SK-N-SH (cell line): Measurements from ENCODE around the gene BCAS3. TPM values are rescaled to one million over a fixed set of nuclear protein-coding genes. Genes with fewer than 3 reads are reported as not detected.
A peak's percentile ranks its signal among the peaks of the same experiment; 100 is the strongest.

Experiments
- CTCF ChIA-PET: fragments of 300-600, 350-600 bp; formaldehyde crosslinking; extraction: SDS; loops from one replicate; lab custom pipeline; 2021; lab: Yijun Ruan, JAX
- POLR2A ChIA-PET: fragments of 350-600 bp; sonication (Branson Sonifier 250); formaldehyde crosslinking; extraction: SDS; loops from one replicate; lab custom pipeline; 2020; ENCODE audit warnings: antibody characterized with exemption, inconsistent platforms; lab: Yijun Ruan, JAX
- DNase-seq: peaks from one replicate; pipeline ENCODE4 v3.0.0; 2012
- H2AFZ ChIP-seq: fragments of 200-600 bp; sonication (generic); 2 replicates; pipeline ENCODE4 v1.8.1; 2016; ENCODE audit warnings: antibody characterized with exemption, mild to moderate bottlenecking, low read depth
- H3F3A ChIP-seq: fragments of 200-600 bp; sonication (generic); replicated peaks from 2 replicates; pipeline ENCODE3; 2016; ENCODE audit warnings: antibody characterized with exemption, mild to moderate bottlenecking; ENCODE audit not compliant: insufficient read depth
- H3K27ac ChIP-seq, 2 experiments: fragments of 200-500 bp in 1 of 2; fragments of 200-600 bp in 1 of 2; sonication (Bioruptor generic) in 1 of 2; sonication (generic), shearing (Covaris generic) in 1 of 2; 2 replicates each; pipeline versions ENCODE4 v1.5.1 to v1.6.1; 2014 to 2016; ENCODE audit warnings: low read depth in 2 of 2, inconsistent platforms in 1 of 2, low read length in 1 of 2, mild to moderate bottlenecking in 1 of 2, mixed read lengths in 1 of 2
- H3K27me3 ChIP-seq: fragments of 200-600 bp; sonication (generic), shearing (Covaris generic); 2 replicates; pipeline ENCODE4 v1.6.1; 2016; ENCODE audit warnings: mixed run types; ENCODE audit not compliant: insufficient read depth
- H3K36me3 ChIP-seq, 2 experiments: fragments of 200-500 bp in 1 of 2; fragments of 200-600 bp in 1 of 2; sonication (Bioruptor generic) in 1 of 2; sonication (generic) in 1 of 2; replicated peaks in 1 of 2; 2 replicates each; pipeline versions ENCODE3 to v1.5.1; 2014 to 2016; ENCODE audit warnings: low read length in 1 of 2, mild to moderate bottlenecking in 1 of 2; ENCODE audit not compliant: insufficient read depth in 2 of 2, control insufficient read depth in 1 of 2
- H3K4me1 ChIP-seq, 2 experiments: fragments of 200-500 bp in 1 of 2; fragments of 200-600 bp in 1 of 2; sonication (Bioruptor generic) in 1 of 2; sonication (generic), shearing (Covaris generic) in 1 of 2; 2 replicates each; pipeline versions ENCODE4 v1.5.1 to v1.6.1; 2014 to 2016; ENCODE audit warnings: low read depth in 1 of 2, low read length in 1 of 2, mixed run types in 1 of 2; ENCODE audit not compliant: insufficient read depth in 2 of 2, control insufficient read depth in 1 of 2
- H3K4me2 ChIP-seq: fragments of 200-600 bp; sonication (generic), shearing (Covaris generic); 2 replicates; pipeline ENCODE4 v1.6.1; 2017; ENCODE audit warnings: mixed run types
- H3K4me3 ChIP-seq, 2 experiments: fragments of 200-500 bp in 1 of 2; fragments of 200-600 bp in 1 of 2; sonication (Bioruptor generic) in 1 of 2; sonication (generic), shearing (Covaris generic) in 1 of 2; 2 replicates each; pipeline versions ENCODE4 v1.5.1 to v1.8.1; 2014 to 2016; ENCODE audit warnings: low read depth in 2 of 2, inconsistent platforms in 1 of 2, low read length in 1 of 2, mild to moderate bottlenecking in 1 of 2, mixed read lengths in 1 of 2, moderate library complexity in 1 of 2
- H3K79me2 ChIP-seq: fragments of 200-600 bp; sonication (generic); 2 replicates; pipeline ENCODE4 v1.8.1; 2017; ENCODE audit warnings: mild to moderate bottlenecking; ENCODE audit not compliant: insufficient read depth
- H3K9ac ChIP-seq: fragments of 200-600 bp; sonication (generic); 2 replicates; pipeline ENCODE4 v1.6.1; 2017; ENCODE audit warnings: mixed run types
- H3K9me2 ChIP-seq: fragments of 200-600 bp; sonication (generic); 2 replicates; pipeline ENCODE4 v1.6.1; 2017; ENCODE audit warnings: mixed run types
- H3K9me3 ChIP-seq: fragments of 200-600 bp; sonication (generic); 2 replicates; pipeline ENCODE4 v1.6.1; 2017; ENCODE audit warnings: mixed run types, mild to moderate bottlenecking, moderate library complexity
- H4K20me1 ChIP-seq: fragments of 200-600 bp; sonication (generic); 2 replicates; pipeline ENCODE4 v1.6.1; 2017; ENCODE audit warnings: mild to moderate bottlenecking, mixed run types; ENCODE audit not compliant: insufficient read depth
- CHD2 ChIP-seq: fragments of 150-350 bp; IDR thresholded peaks from 2 replicates; pipeline ENCODE4 v1.6.1; 2018; ENCODE audit warnings: low read length; ENCODE audit not compliant: partially characterized antibody
- EP300 ChIP-seq, 2 experiments: IDR thresholded peaks; 2 replicates each; pipeline versions ENCODE4 v1.4.0 to v1.6.1; 2012; ENCODE audit warnings: borderline replicate concordance in 1 of 2, low read depth in 1 of 2, low read length in 1 of 2
- FOXJ3 ChIP-seq: sonication (generic); formaldehyde crosslinking; IDR thresholded peaks from 2 replicates; pipeline ENCODE4 v1.5.1; 2020; ENCODE audit warnings: mild to moderate bottlenecking, missing genetic modification reagents
- FOXM1 ChIP-seq: IDR thresholded peaks from 2 replicates; pipeline ENCODE4 v1.4.0; 2012; ENCODE audit warnings: low read depth, mild to moderate bottlenecking
- GATA2 ChIP-seq: sonication (generic); formaldehyde crosslinking; IDR thresholded peaks from 2 replicates; pipeline ENCODE4 v1.5.0; 2020; ENCODE audit warnings: mild to moderate bottlenecking, missing genetic modification reagents
- JUND ChIP-seq: IDR thresholded peaks from 2 replicates; pipeline ENCODE4 v1.4.0; 2012
- MXI1 ChIP-seq: IDR thresholded peaks from 2 replicates; pipeline ENCODE4 v1.6.1; 2012; ENCODE audit warnings: mild to moderate bottlenecking, low read depth, low read length, improper control_type of control experiment
- RAD21 ChIP-seq: IDR thresholded peaks from 2 replicates; pipeline ENCODE4 v1.6.1; 2012; ENCODE audit warnings: mild to moderate bottlenecking, low read length
- RCOR1 ChIP-seq: fragments of 150-350 bp; IDR thresholded peaks from 2 replicates; pipeline ENCODE4 v1.6.1; 2017; ENCODE audit warnings: antibody characterized with exemption, low read length
- SMC3 ChIP-seq: IDR thresholded peaks from 2 replicates; pipeline ENCODE4 v1.6.1; 2012; ENCODE audit warnings: low read depth, low read length, improper control_type of control experiment
- WGBS: methylation state at CpG from one replicate; pipeline ENCODE4 v1.1.6; 2017; ENCODE audit warnings: low lambda C conversion rate; 5-methylcytosine and 5-hydroxymethylcytosine counted together
- polyA plus RNA-seq, 3 experiments: library from polyadenylated mRNA; depleted of rRNA; stranded (reverse); fragments of >200 nt; gene quantifications; 2 replicates each; pipeline ENCODE4 v1.2.3, GENCODE V29; 2012
- TF ChIP-seq, protein P1 (sequence below): fragments of 200-600 bp; sonication (generic); IDR thresholded peaks from 2 replicates; pipeline ENCODE4 v1.6.1; 2017; ENCODE audit warnings: antibody characterized with exemption, mild to moderate bottlenecking, moderate library complexity
- TF ChIP-seq, protein P2 (sequence below): fragments of 150-350 bp; IDR thresholded peaks from 2 replicates; pipeline ENCODE4 v1.6.1; 2017; ENCODE audit warnings: antibody characterized with exemption, low read length, low read depth, borderline replicate concordance
- TF ChIP-seq, protein P3 (sequence below): fragments of 150-350 bp; IDR thresholded peaks from 2 replicates; pipeline ENCODE4 v1.6.1; 2016; ENCODE audit warnings: mild to moderate bottlenecking, low read depth, low read length
- TF ChIP-seq, protein P4 (sequence below): IDR thresholded peaks from 2 replicates; pipeline ENCODE4 v1.4.0; 2012; ENCODE audit warnings: low read depth

The BCAS3 gene
- polyA plus RNA-seq, 1 of the 3 experiments (the other 2 are of a cell fraction): 5.9 TPM

DNA sequence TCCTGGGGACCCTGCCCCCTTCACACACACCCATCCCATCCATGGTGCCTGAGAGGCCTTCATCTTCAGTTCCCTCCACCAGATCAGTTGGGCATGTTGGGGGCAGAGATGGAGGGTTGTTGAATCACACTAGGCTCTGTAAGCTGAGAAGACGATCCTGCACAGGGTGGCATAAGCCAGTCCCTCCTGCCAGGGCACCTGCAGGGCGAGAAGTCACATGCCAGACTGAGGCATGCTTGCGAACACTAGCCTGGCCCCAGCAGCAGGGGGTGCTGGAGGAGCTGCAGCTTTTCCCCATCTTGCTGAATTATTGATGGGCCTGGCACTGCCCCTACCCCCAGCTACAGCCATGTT, 715.9 kb downstream of the BCAS3 start:
- 70% methylated on average over 3 of the region's 3 CpGs for WGBS
- Histone ChIP-seq H3K9ac (no peak overlapping the region), H3K4me1 (peaks cover 5 to 81% of the 10 kb centered on the region in 2 experiments; a peak in 2 of 4 replicates), H3K36me3 (peaks cover 0 to 8% of the 10 kb centered on the region in 2 experiments), H3K27me3 (no peaks in the 10 kb centered on the region), H3K4me2 (no peak overlapping the region), H3K9me2 (no peaks in the 10 kb centered on the region), H3K9me3 (no peaks in the 10 kb centered on the region), H2AFZ (no peak overlapping the region), H3K4me3 (no peak overlapping the region), H4K20me1 (no peaks in the 10 kb centered on the region), H3F3A (peaks cover 12% of the 10 kb centered on the region), H3K27ac (peak overlapping the region; percentile 45 to 75; a peak in 3 of 4 replicates), H3K79me2 (peaks cover 66% of the 10 kb centered on the region)
- CTCF ChIA-PET: interaction anchor here (0.8 to 11.4 kb wide), 19 partner anchors 10 to 673 kb away, joined by 3 to 133 read pairs (median 4); no protein-coding TSS in a partner anchor
- POLR2A ChIA-PET: interaction anchor here (1.6 to 7.4 kb wide), 2 partner anchors 9 to 14 kb away, joined by 6 to 105 read pairs; no protein-coding TSS in a partner anchor
- DNase-seq: peak; percentile 66
- TF ChIP-seq, protein P1, sequence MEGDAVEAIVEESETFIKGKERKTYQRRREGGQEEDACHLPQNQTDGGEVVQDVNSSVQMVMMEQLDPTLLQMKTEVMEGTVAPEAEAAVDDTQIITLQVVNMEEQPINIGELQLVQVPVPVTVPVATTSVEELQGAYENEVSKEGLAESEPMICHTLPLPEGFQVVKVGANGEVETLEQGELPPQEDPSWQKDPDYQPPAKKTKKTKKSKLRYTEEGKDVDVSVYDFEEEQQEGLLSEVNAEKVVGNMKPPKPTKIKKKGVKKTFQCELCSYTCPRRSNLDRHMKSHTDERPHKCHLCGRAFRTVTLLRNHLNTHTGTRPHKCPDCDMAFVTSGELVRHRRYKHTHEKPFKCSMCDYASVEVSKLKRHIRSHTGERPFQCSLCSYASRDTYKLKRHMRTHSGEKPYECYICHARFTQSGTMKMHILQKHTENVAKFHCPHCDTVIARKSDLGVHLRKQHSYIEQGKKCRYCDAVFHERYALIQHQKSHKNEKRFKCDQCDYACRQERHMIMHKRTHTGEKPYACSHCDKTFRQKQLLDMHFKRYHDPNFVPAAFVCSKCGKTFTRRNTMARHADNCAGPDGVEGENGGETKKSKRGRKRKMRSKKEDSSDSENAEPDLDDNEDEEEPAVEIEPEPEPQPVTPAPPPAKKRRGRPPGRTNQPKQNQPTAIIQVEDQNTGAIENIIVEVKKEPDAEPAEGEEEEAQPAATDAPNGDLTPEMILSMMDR: peak; percentile 44
- TF ChIP-seq, protein P2, sequence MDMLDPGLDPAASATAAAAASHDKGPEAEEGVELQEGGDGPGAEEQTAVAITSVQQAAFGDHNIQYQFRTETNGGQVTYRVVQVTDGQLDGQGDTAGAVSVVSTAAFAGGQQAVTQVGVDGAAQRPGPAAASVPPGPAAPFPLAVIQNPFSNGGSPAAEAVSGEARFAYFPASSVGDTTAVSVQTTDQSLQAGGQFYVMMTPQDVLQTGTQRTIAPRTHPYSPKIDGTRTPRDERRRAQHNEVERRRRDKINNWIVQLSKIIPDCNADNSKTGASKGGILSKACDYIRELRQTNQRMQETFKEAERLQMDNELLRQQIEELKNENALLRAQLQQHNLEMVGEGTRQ: 0 out of 2 replicates have a peak, but pooled peaks have one; percentile 6
- TF ChIP-seq, protein P3, sequence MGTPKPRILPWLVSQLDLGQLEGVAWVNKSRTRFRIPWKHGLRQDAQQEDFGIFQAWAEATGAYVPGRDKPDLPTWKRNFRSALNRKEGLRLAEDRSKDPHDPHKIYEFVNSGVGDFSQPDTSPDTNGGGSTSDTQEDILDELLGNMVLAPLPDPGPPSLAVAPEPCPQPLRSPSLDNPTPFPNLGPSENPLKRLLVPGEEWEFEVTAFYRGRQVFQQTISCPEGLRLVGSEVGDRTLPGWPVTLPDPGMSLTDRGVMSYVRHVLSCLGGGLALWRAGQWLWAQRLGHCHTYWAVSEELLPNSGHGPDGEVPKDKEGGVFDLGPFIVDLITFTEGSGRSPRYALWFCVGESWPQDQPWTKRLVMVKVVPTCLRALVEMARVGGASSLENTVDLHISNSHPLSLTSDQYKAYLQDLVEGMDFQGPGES: no peak
- 0 out of 2 replicates have a peak, but pooled peaks have one; percentile 9 for TF ChIP-seq SMC3
- TF ChIP-seq, protein P4, sequence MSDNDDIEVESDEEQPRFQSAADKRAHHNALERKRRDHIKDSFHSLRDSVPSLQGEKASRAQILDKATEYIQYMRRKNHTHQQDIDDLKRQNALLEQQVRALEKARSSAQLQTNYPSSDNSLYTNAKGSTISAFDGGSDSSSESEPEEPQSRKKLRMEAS: 0 out of 2 replicates have a peak, but pooled peaks have one; percentile 9
- 0 out of 2 replicates have a peak, but pooled peaks have one; percentile 45 for TF ChIP-seq FOXJ3 (CRISPR knock-in tag)

DNA sequence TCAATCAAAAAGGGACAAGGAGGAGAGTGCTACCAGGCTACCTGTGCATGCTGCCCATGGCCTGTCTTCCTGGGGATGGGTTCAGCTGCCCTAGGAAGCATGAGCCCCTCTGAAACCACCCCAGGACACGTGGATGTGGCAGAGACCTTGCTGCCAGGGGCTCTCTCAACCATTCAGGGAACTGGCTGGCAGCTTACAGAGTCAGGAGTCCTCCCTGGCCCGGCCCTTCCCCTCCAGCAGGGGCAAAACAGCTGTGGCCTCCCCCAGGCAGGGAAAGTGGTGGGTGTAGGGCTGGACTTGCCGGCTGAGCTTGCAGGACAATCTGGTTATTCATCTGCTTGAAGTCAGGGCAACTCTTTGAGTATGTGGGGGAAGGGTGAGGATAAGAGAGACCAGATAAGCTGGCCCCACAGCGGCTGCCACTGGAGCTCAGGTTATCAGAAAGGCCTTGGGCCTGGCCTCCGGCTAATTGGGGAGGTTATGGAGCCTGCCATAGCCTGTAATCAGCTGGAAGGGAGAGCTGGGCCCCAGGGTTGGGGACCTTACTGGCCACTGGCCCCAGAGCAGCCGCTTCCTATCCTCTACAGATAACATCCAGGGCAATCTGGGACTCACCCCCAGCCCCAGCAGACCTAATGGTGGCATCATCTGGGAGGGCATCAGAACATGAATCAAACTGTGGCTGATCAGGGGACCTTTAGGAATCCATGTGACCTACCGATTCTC, 716.4 kb downstream of the BCAS3 start:
- peaks cover 15% of the 10 kb centered on the region for H3F3A ChIP-seq
- no peaks in the 10 kb centered on the region for H3K9me2 ChIP-seq
- peak overlapping the region; percentile 45 to 75; a peak in 3 of 4 replicates for H3K27ac ChIP-seq
- no peak overlapping the region for H3K4me3 ChIP-seq
- TF ChIP-seq RCOR1 (peak; percentile 20; the same call in 1 of the 2 replicates), JUND (no peak), MXI1 (peak; percentile 65; the same call in 1 of the 2 replicates), EP300 (IDR thresholded peaks at IDR 0.05; ENCODE audit: borderline replicate concordance in 1 of 2, low read depth in 1 of 2, low read length in 1 of 2) (peak in 1 of 2 experiments; percentile 73; a peak in 1 of 4 replicates), CHD2 (peak; percentile 67), FOXM1 (no peak), RAD21 (peak; percentile 0; the same call in 1 of the 2 replicates), GATA2 (CRISPR knock-in tag) (peak; percentile 82)
- H4K20me1 ChIP-seq: no peaks in the 10 kb centered on the region
- CTCF ChIA-PET: interaction anchor here (0.8 to 11.4 kb wide), 21 partner anchors 9 to 673 kb away, joined by 3 to 133 read pairs (median 4); no protein-coding TSS in a partner anchor
- no peak overlapping the region for H2AFZ ChIP-seq
- H3K4me2 ChIP-seq: no peak overlapping the region
- no peaks in the 10 kb centered on the region for H3K27me3 ChIP-seq
- peak; percentile 81 for DNase-seq
- POLR2A ChIA-PET: interaction anchor here (0.6 to 7.4 kb wide), 3 partner anchors 10 to 1984 kb away, joined by 3 to 105 read pairs (median 6); no protein-coding TSS in a partner anchor
- WGBS: 66% methylated on average over 6 of the region's 7 CpGs
- H3K36me3 ChIP-seq: peaks cover 0 to 8% of the 10 kb centered on the region in 2 experiments
- no peaks in the 10 kb centered on the region for H3K9me3 ChIP-seq
- no peak overlapping the region for H3K9ac ChIP-seq
- H3K4me1 ChIP-seq: peaks cover 5 to 80% of the 10 kb centered on the region in 2 experiments; a peak in 2 of 4 replicates
- peaks cover 71% of the 10 kb centered on the region for H3K79me2 ChIP-seq
